OCI-LY1 (cell line): Measurements from ENCODE around the gene SDK2.

Source experiments
- H2AFZ ChIP-seq: fragments of 200-600 bp; sonication (generic), shearing (Covaris generic); 2 replicates; pipeline ENCODE4 v1.6.0; 2014; ENCODE audit warnings: antibody characterized with exemption, mild to moderate bottlenecking, low read length
- H3F3A ChIP-seq: fragments of 200-600 bp; sonication (generic), shearing (Covaris generic); 2 replicates; pipeline ENCODE4 v1.6.0; 2014; ENCODE audit warnings: mild to moderate bottlenecking, antibody characterized with exemption, low read length, moderate library complexity; ENCODE audit not compliant: insufficient read depth
- H3K27ac ChIP-seq: fragments of 200-600 bp; sonication (generic); 2 replicates; pipeline ENCODE4 v1.5.1; 2014; ENCODE audit warnings: low read length, mixed run types, mild to moderate bottlenecking, low read depth; ENCODE audit not compliant: poor library complexity, severe bottlenecking
- H3K27me3 ChIP-seq: fragments of 200-600 bp; sonication (generic); 2 replicates; pipeline ENCODE4 v1.6.0; 2014; ENCODE audit warnings: antibody characterized with exemption, mild to moderate bottlenecking, low read length, moderate library complexity; ENCODE audit not compliant: insufficient read depth
- H3K36me3 ChIP-seq: fragments of 200-600 bp; sonication (generic); 2 replicates; pipeline ENCODE4 v1.6.1; 2014; ENCODE audit warnings: mild to moderate bottlenecking, antibody characterized with exemption, low read length, moderate library complexity, mixed read lengths; ENCODE audit not compliant: insufficient read depth
- H3K4me1 ChIP-seq: fragments of 200-600 bp; sonication (generic); 2 replicates; pipeline ENCODE4 v1.5.1; 2014; ENCODE audit warnings: mild to moderate bottlenecking, low read length, moderate library complexity; ENCODE audit not compliant: insufficient read depth, severe bottlenecking
- H3K4me2 ChIP-seq: fragments of 200-600 bp; sonication (generic), shearing (Covaris generic); 2 replicates; pipeline ENCODE4 v1.6.1; 2014; ENCODE audit warnings: low read length
- H3K4me3 ChIP-seq: fragments of 200-600 bp; sonication (generic); 2 replicates; pipeline ENCODE4 v1.5.1; 2014; ENCODE audit warnings: low read length, low read depth, mild to moderate bottlenecking, mixed read lengths; ENCODE audit not compliant: poor library complexity, severe bottlenecking
- H3K79me2 ChIP-seq: fragments of 200-600 bp; shearing (Covaris generic); 2 replicates; pipeline ENCODE4 v1.6.1; 2016; ENCODE audit warnings: mixed run types, low read length, mixed read lengths; ENCODE audit not compliant: insufficient read depth
- H3K9ac ChIP-seq: fragments of 200-600 bp; sonication (generic), shearing (Covaris generic); 2 replicates; pipeline ENCODE4 v1.6.1; 2014; ENCODE audit warnings: mild to moderate bottlenecking, low read length, mixed read lengths
- H3K9me2 ChIP-seq: fragments of 200-600 bp; sonication (generic), shearing (Covaris generic); 2 replicates; pipeline ENCODE4 v1.6.1; 2014; ENCODE audit warnings: low read depth, mild to moderate bottlenecking, low read length, mixed read lengths
- H3K9me3 ChIP-seq: fragments of 200-600 bp; shearing (Covaris generic); 2 replicates; pipeline ENCODE4 v1.6.1; 2014; ENCODE audit warnings: low read length, mixed read lengths
- H4K20me1 ChIP-seq: fragments of 200-600 bp; sonication (generic), shearing (Covaris generic); 2 replicates; pipeline ENCODE4 v1.6.0; 2016; ENCODE audit warnings: mild to moderate bottlenecking, low read length; ENCODE audit not compliant: insufficient read depth
- EZH2 ChIP-seq: fragments of 200-600 bp; sonication (generic), shearing (Covaris generic); IDR thresholded peaks from 2 replicates; pipeline ENCODE4 v1.8.0; 2017; ENCODE audit warnings: borderline replicate concordance, mixed run types, mild to moderate bottlenecking, antibody characterized with exemption, low read length, moderate library complexity, mixed read lengths
- TF ChIP-seq, protein P1 (sequence below): fragments of 200-600 bp; sonication (generic), shearing (Covaris generic); IDR thresholded peaks from 2 replicates; pipeline ENCODE4 v1.5.1; 2017; ENCODE audit warnings: mild to moderate bottlenecking, antibody characterized with exemption, low read length, moderate library complexity, mixed read lengths

The SDK2 gene

DNA sequence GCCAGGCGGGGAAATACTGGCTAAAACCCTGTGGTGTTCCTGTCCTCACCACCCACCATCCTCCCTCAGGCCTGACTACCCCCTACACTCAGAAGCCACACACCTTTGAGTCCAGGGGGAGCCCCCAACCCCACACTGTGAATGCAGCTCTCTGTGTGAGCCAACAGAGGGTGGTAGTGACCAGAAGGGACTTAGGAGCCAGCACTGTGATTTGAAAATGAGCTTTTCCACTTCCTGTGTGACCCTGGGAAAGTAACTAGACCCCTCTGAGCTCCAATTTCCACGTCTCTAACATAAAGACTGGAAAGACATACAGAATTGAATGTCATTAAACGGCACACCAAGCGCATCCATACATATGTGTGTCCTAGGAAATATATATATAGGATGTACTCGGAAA, 58.7 kb downstream of the SDK2 start:
- H4K20me1 ChIP-seq = no peaks in the 10 kb centered on the region
- H3K9ac ChIP-seq = no peak overlapping the region
- no peaks in the 10 kb centered on the region for H3K9me3 ChIP-seq
- no peak for TF ChIP-seq EZH2
- TF ChIP-seq, protein P1, sequence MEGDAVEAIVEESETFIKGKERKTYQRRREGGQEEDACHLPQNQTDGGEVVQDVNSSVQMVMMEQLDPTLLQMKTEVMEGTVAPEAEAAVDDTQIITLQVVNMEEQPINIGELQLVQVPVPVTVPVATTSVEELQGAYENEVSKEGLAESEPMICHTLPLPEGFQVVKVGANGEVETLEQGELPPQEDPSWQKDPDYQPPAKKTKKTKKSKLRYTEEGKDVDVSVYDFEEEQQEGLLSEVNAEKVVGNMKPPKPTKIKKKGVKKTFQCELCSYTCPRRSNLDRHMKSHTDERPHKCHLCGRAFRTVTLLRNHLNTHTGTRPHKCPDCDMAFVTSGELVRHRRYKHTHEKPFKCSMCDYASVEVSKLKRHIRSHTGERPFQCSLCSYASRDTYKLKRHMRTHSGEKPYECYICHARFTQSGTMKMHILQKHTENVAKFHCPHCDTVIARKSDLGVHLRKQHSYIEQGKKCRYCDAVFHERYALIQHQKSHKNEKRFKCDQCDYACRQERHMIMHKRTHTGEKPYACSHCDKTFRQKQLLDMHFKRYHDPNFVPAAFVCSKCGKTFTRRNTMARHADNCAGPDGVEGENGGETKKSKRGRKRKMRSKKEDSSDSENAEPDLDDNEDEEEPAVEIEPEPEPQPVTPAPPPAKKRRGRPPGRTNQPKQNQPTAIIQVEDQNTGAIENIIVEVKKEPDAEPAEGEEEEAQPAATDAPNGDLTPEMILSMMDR = peak; percentile 46
- H3K79me2 ChIP-seq = no peaks in the 10 kb centered on the region
- no peak overlapping the region for H2AFZ ChIP-seq
- peaks cover 39% of the 10 kb centered on the region for H3K4me1 ChIP-seq
- no peaks in the 10 kb centered on the region for H3F3A ChIP-seq
- H3K9me2 ChIP-seq = no peaks in the 10 kb centered on the region
- no peak overlapping the region for H3K4me2 ChIP-seq
- H3K27ac ChIP-seq = no peak overlapping the region
- H3K4me3 ChIP-seq = no peak overlapping the region
- H3K36me3 ChIP-seq = no peaks in the 10 kb centered on the region
- H3K27me3 ChIP-seq = no peaks in the 10 kb centered on the region

DNA sequence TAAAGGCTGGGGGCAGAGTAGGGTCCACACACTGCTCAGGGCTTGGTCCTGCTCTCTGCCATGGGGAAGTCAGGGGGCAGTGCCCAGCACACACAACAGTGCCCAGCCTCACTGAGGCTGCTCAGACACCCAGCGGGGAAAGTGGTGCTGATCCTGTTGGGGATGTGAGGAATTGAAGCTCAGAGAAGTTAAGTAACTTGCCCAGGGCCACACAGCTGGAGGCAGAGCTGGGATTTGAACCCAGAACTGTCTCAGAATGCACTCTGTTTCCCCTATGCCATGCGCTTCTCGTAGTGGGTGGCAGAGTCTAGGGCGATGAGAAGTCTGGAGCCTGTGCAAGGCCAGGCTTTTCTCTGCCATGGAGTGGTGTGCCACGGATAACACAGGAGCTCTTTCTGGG, 59.3 kb downstream of the SDK2 start:
- no peak overlapping the region for H3K4me2 ChIP-seq
- H3K27me3 ChIP-seq = no peaks in the 10 kb centered on the region
- H3K4me1 ChIP-seq = peaks cover 33% of the 10 kb centered on the region

GRCh38 chr17:73584049-73584448, 60.2 kb downstream of the SDK2 start:
- Histone ChIP-seq H3K9me2 (no peaks in the 10 kb centered on the region), H3K9me3 (no peaks in the 10 kb centered on the region), H3K4me1 (peaks cover 23% of the 10 kb centered on the region), H2AFZ (no peak overlapping the region), H4K20me1 (no peaks in the 10 kb centered on the region), H3K27ac (no peak overlapping the region), H3K27me3 (no peaks in the 10 kb centered on the region), H3K9ac (no peak overlapping the region), H3K79me2 (no peaks in the 10 kb centered on the region), H3K4me2 (no peak overlapping the region), H3F3A (no peaks in the 10 kb centered on the region), H3K36me3 (no peaks in the 10 kb centered on the region), H3K4me3 (no peak overlapping the region)
- no peak for TF ChIP-seq EZH2
- TF ChIP-seq, protein P1 = no peak

More for the DNA sequence above, 59.3 kb downstream of the SDK2 start:
- H2AFZ ChIP-seq = no peak overlapping the region
- no peaks in the 10 kb centered on the region for H3K9me2 ChIP-seq
- TF ChIP-seq, protein P1 = no peak
- no peak for TF ChIP-seq EZH2
- no peak overlapping the region for H3K4me3 ChIP-seq
- H3K27ac ChIP-seq = no peak overlapping the region
- H3F3A ChIP-seq = no peaks in the 10 kb centered on the region
- no peaks in the 10 kb centered on the region for H3K36me3 ChIP-seq
- H3K79me2 ChIP-seq = no peaks in the 10 kb centered on the region
- H3K9me3 ChIP-seq = no peaks in the 10 kb centered on the region
- no peaks in the 10 kb centered on the region for H4K20me1 ChIP-seq
- no peak overlapping the region for H3K9ac ChIP-seq
